ENCODE results near the gene ABCC1.

DNA sequence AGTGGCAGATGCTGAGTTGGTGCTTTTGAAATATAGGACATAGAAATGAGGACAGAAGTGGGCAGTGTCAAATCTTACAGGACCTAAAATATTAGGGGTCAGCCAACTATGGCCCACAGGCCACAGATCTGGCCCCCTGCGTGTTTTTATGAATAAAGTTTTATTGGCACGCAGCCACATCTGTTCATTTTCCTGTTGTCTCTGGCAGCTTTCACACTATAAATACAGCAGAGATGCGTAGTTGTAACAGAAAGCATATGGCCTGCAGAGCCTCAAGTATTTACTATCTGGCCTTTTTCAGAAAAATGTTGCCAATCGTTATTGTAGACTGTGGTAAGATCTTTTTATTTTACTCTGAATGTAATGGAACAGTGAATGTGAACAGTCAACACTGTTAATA lies 191.1 kb downstream of the ABCC1 start:
- no peak for TF ChIP-seq ZNF384 (IDR thresholded peaks at IDR 0.05)
- no peak for TF ChIP-seq FOXK2 (IDR thresholded peaks at IDR 0.05)
- no peak for TF ChIP-seq FOXM1 (IDR thresholded peaks at IDR 0.05; ENCODE audit: borderline replicate concordance)
- TF ChIP-seq NFRKB (IDR thresholded peaks at IDR 0.05), result no peak

All from HEK293T (cell line).